GM12891 (cell line): ENCODE data around the gene EWSR1.

Source experiments
- DNase-seq: peaks from one replicate; pipeline ENCODE4 v3.0.0; 2011; ENCODE audit warnings: low spot score; ENCODE audit not compliant: insufficient read length
- FAIRE-seq: peaks from 2 replicates; lab custom pipeline; 2011; peaks lifted over from hg19 to GRCh38; lab: Jason Lieb, UNC
- PAX5 ChIP-seq: IDR thresholded peaks from 2 replicates; pipeline ENCODE4 v1.6.1; 2011; ENCODE audit warnings: low read length, moderate library complexity, mild to moderate bottlenecking; ENCODE audit not compliant: insufficient read depth, severe bottlenecking
- POLR2A ChIP-seq: IDR thresholded peaks from 2 replicates; pipeline ENCODE4 v1.6.1; 2011; ENCODE audit warnings: low read depth, low read length, control low read depth
- POLR2AphosphoS5 ChIP-seq: IDR thresholded peaks from 2 replicates; pipeline ENCODE4 v1.6.1; 2011; ENCODE audit warnings: low read depth, low read length, control low read depth
- POU2F2 ChIP-seq: IDR thresholded peaks from 2 replicates; pipeline ENCODE4 v1.6.1; 2011; ENCODE audit warnings: low read depth, mild to moderate bottlenecking, control low read depth, low read length, moderate library complexity
- SPI1 ChIP-seq: IDR thresholded peaks from 2 replicates; pipeline ENCODE4 v1.6.1; 2011; ENCODE audit warnings: low read depth, low read length, control low read depth
- TAF1 ChIP-seq: IDR thresholded peaks from 2 replicates; pipeline ENCODE4 v1.6.1; 2011; ENCODE audit warnings: low read depth, low read length, control low read depth

Gene EWSR1

GRCh38 chr22:29306175-29306834 lies 38.2 kb downstream of the EWSR1 start, which contains the start of gene GAS2L1:
TSS of gene GAS2L1 (plus strand) at chr22:29306650. CDS start at chr22:29308106, 1,456 bp downstream.
- FAIRE-seq (peak; percentile 83), DNase-seq (peak; percentile 73)
- no peak for TF ChIP-seq SPI1
- no peak for TF ChIP-seq POU2F2
- TF ChIP-seq POLR2AphosphoS5, result no peak
- TF ChIP-seq POLR2A, result no peak
- no peak for TF ChIP-seq TAF1
- no peak for TF ChIP-seq PAX5

GRCh38 chr22:29306835-29307595 lies 38.9 kb downstream of the EWSR1 start:
- TF ChIP-seq TAF1, result no peak
- TF ChIP-seq POU2F2, result no peak
- TF ChIP-seq POLR2A, result no peak
- no peak for TF ChIP-seq POLR2AphosphoS5
- no peak for TF ChIP-seq PAX5
- TF ChIP-seq SPI1, result no peak
- peak; percentile 59 for DNase-seq
- FAIRE-seq, result no peak

- no peak for TF ChIP-seq PAX5
- TF ChIP-seq POLR2AphosphoS5, result no peak
- no peak for TF ChIP-seq POU2F2
- no peak for TF ChIP-seq TAF1
- no peak for TF ChIP-seq POLR2A
- TF ChIP-seq SPI1, result no peak
- no peak for FAIRE-seq
- no peak for DNase-seq
Measured at GRCh38 chr22:29307596-29308147, 39.6 kb downstream of the EWSR1 start.

- DNase-seq, result no peak
Measured at GRCh38 chr22:29308148-29308790, 40.2 kb downstream of the EWSR1 start.

GRCh38 chr22:29308791-29309262 lies 40.8 kb downstream of the EWSR1 start:
- FAIRE-seq (no peak), DNase-seq (no peak)
- TF ChIP-seq POLR2AphosphoS5, result no peak
- no peak for TF ChIP-seq POLR2A
- TF ChIP-seq TAF1, result no peak
- no peak for TF ChIP-seq SPI1
- no peak for TF ChIP-seq POU2F2
- no peak for TF ChIP-seq PAX5

More at GRCh38 chr22:29308148-29308790, 40.2 kb downstream of the EWSR1 start:
- no peak for FAIRE-seq
- TF ChIP-seq POU2F2 (no peak), SPI1 (no peak), POLR2AphosphoS5 (no peak), PAX5 (no peak), POLR2A (no peak), TAF1 (no peak)

GRCh38 chr22:29309332-29310064 lies 41.4 kb downstream of the EWSR1 start:
- FAIRE-seq (no peak), DNase-seq (peak; percentile 8)
- TF ChIP-seq PAX5 (no peak), TAF1 (no peak), POU2F2 (no peak), SPI1 (no peak), POLR2AphosphoS5 (no peak), POLR2A (no peak)

- FAIRE-seq, result peak; percentile 51
- peak; percentile 17 for DNase-seq
- TF ChIP-seq SPI1 (0 out of 2 replicates have a peak, but pooled peaks have one; percentile 5), TAF1 (no peak), POLR2A (no peak)
Measured at GRCh38 chr22:29310065-29310862, 42.2 kb downstream of the EWSR1 start.

- TF ChIP-seq PAX5 (no peak), POLR2AphosphoS5 (no peak), TAF1 (no peak)
- DNase-seq (peak; percentile 79), FAIRE-seq (peak; percentile 75)
Measured at GRCh38 chr22:29310863-29311339, 42.8 kb downstream of the EWSR1 start.
